Measurements from ENCODE around the gene EYS. TPM values are rescaled to one million over a fixed set of nuclear protein-coding genes. Genes with fewer than 3 reads are reported as not detected.

Gene EYS
- total and polyA plus RNA-seq, 2 of the 8 experiments (the other 6 are each of a cell fraction or from before 2014, with no cell fraction given): 0.05 to 0.13 TPM

GRCh38 chr6:63897459-63897858, 1809.6 kb downstream of the EYS start:
- no peak overlapping the region for H4K91ac ChIP-seq (replicated peaks; ENCODE audit: insufficient read length, low read length)
- H2AFZ ChIP-seq (ENCODE audit: low read length): no peak overlapping the region
- H2BK5ac ChIP-seq (ENCODE audit: low read depth, low read length): no peak overlapping the region
- no peak overlapping the region for H2BK120ac ChIP-seq (replicated peaks; ENCODE audit: low read depth, low read length)
- no peak overlapping the region for H4K5ac ChIP-seq (ENCODE audit: insufficient read length, low read depth, low read length)
- no peaks in the 10 kb centered on the region for H3K9me3 ChIP-seq (ENCODE audit: insufficient read depth in 2 of 2, low read depth in 1 of 2, low read length in 1 of 2)
- H3K4me3 ChIP-seq (ENCODE audit: extremely low read depth in 1 of 4, insufficient read depth in 2 of 4, low read depth in 3 of 4, low read length in 4 of 4): no peak overlapping the region
- H3K23me2 ChIP-seq (ENCODE audit: low read depth, low read length): no peaks in the 10 kb centered on the region
- no peak overlapping the region for H4K8ac ChIP-seq (ENCODE audit: extremely low read depth, insufficient read depth, low read length)
- POLR2A ChIA-PET (ENCODE audit: partially characterized antibody): no interaction called here
- H2BK20ac ChIP-seq (ENCODE audit: low read length): no peak overlapping the region
- no peak overlapping the region for H3K18ac ChIP-seq (ENCODE audit: extremely low read depth, low read length)
- FAIRE-seq (no peak), DNase-seq (ENCODE audit: low read depth in 1 of 2, low spot score in 2 of 2) (no peak)
- H3K23ac ChIP-seq (ENCODE audit: insufficient read length): no peak overlapping the region
- H3K9ac ChIP-seq (replicated peaks in 1 of 4; ENCODE audit: extremely low read depth in 1 of 4, low read depth in 3 of 4, low read length in 3 of 4): no peak overlapping the region
- H3K36me3 ChIP-seq (ENCODE audit: control insufficient read depth in 2 of 4, insufficient read depth in 4 of 4, low read length in 3 of 4): no peaks in the 10 kb centered on the region
- H3K4ac ChIP-seq (replicated peaks; ENCODE audit: insufficient read length, low read depth, low read length): no peak overlapping the region
- H4K20me1 ChIP-seq (replicated peaks in 1 of 2; ENCODE audit: control insufficient read depth in 1 of 2, insufficient read depth in 2 of 2, low read length in 2 of 2): no peaks in the 10 kb centered on the region
- no peak overlapping the region for H2BK12ac ChIP-seq (ENCODE audit: low read depth, low read length)
- no peak overlapping the region for H3K14ac ChIP-seq (ENCODE audit: insufficient read length)
- no peaks in the 10 kb centered on the region for H3K27me3 ChIP-seq (replicated peaks in 1 of 4; ENCODE audit: control insufficient read depth in 3 of 4, extremely low read depth in 1 of 4, insufficient read depth in 3 of 4, low read length in 3 of 4)
- H2BK15ac ChIP-seq (ENCODE audit: low read length): no peak overlapping the region
- WGBS, 2 experiments (ENCODE audit: extremely low coverage in 1 of 2, insufficient coverage in 1 of 2, insufficient read length in 1 of 2, insufficient replicate concordance in 2 of 2, low coverage in 1 of 2, low lambda C conversion rate in 2 of 2, missing lambda C conversion rate in 1 of 2): 94% methylated on average over 3 of the region's 3 CpGs; no CpG with 5 or more reads in 1 of the 2 experiments
- H3K4me1 ChIP-seq (replicated peaks in 1 of 4; ENCODE audit: control insufficient read depth in 3 of 4, insufficient read depth in 4 of 4, low read length in 3 of 4): no peaks in the 10 kb centered on the region
- no peaks in the 10 kb centered on the region for H3K79me2 ChIP-seq (ENCODE audit: control insufficient read depth in 1 of 2, insufficient read depth in 2 of 2, low read length in 2 of 2)
- CTCF ChIA-PET (ENCODE audit: partially characterized antibody): no interaction called here
- H2AK5ac ChIP-seq (ENCODE audit: low read depth, low read length): no peak overlapping the region
- H3K4me2 ChIP-seq (ENCODE audit: insufficient read depth in 1 of 2, low read depth in 2 of 2, low read length in 2 of 2): no peak overlapping the region
- H3K27ac ChIP-seq (ENCODE audit: low read depth, low read length): no peak overlapping the region
- no peaks in the 10 kb centered on the region for H3K79me1 ChIP-seq (ENCODE audit: low read depth, low read length)
- no peak overlapping the region for H3K56ac ChIP-seq (replicated peaks; ENCODE audit: insufficient read length, low read depth, low read length)
- no peak for TF ChIP-seq KDM1A (IDR thresholded peaks at IDR 0.05; ENCODE audit: borderline replicate concordance, low read length)
- no peak for TF ChIP-seq EZH2 (IDR thresholded peaks at IDR 0.05; ENCODE audit: low read depth, low read length, severe bottlenecking)

Data from H1 (cell line).